Smooth muscle cell (in vitro differentiated cells): ENCODE data around the gene PPP1R9A. TPM values are rescaled to one million over a fixed set of nuclear protein-coding genes. Genes with fewer than 3 reads are reported as not detected.

Experiments
- DNase-seq: peaks from one replicate; lab custom pipeline; 2025; ENCODE audit not compliant: unreplicated experiment; lab: John Stamatoyannopoulos, UW
- H2AFZ ChIP-seq: fragments of 200-600 bp; sonication (generic); 2 replicates; pipeline ENCODE4 v1.6.0; 2016; ENCODE audit warnings: antibody characterized with exemption, low read depth, mild to moderate bottlenecking
- H3F3A ChIP-seq: fragments of 200-600 bp; sonication (generic); 2 replicates; pipeline ENCODE4 v1.6.0; 2017; ENCODE audit warnings: antibody characterized with exemption, low read depth
- H3K27ac ChIP-seq: fragments of 200-600 bp; sonication (generic); 2 replicates; pipeline ENCODE4 v1.5.1; 2016; ENCODE audit warnings: low read depth, mild to moderate bottlenecking
- H3K27me3 ChIP-seq: fragments of 200-600 bp; sonication (generic); 2 replicates; pipeline ENCODE4 v1.6.1; 2016; ENCODE audit warnings: low read depth, mild to moderate bottlenecking
- H3K36me3 ChIP-seq: fragments of 200-600 bp; sonication (generic); 2 replicates; pipeline ENCODE4 v1.5.1; 2016; ENCODE audit warnings: low read depth
- H3K4me1 ChIP-seq: fragments of 200-600 bp; sonication (generic); 2 replicates; pipeline ENCODE4 v1.5.1; 2016; ENCODE audit warnings: low read depth
- H3K4me2 ChIP-seq: fragments of 200-600 bp; sonication (generic); 2 replicates; pipeline ENCODE4 v1.6.0; 2016; ENCODE audit warnings: mild to moderate bottlenecking
- H3K4me3 ChIP-seq: fragments of 200-600 bp; sonication (generic); 2 replicates; pipeline ENCODE4 v1.5.1; 2016; ENCODE audit warnings: mild to moderate bottlenecking
- H3K79me2 ChIP-seq: fragments of 200-600 bp; sonication (generic); 2 replicates; pipeline ENCODE4 v1.6.0; 2016; ENCODE audit warnings: low read depth, mild to moderate bottlenecking
- H3K9ac ChIP-seq: fragments of 200-600 bp; sonication (generic); 2 replicates; pipeline ENCODE4 v1.6.0; 2016; ENCODE audit warnings: low read depth
- H3K9me3 ChIP-seq: fragments of 200-600 bp; sonication (generic); replicated peaks from 2 replicates; pipeline ENCODE4 v1.5.1; 2016; ENCODE audit warnings: low read depth
- H4K20me1 ChIP-seq: fragments of 200-600 bp; sonication (generic); 2 replicates; pipeline ENCODE4 v1.6.0; 2016; ENCODE audit warnings: low read depth
- WGBS: methylation state at CpG from one replicate; pipeline ENCODE4 v1.1.7; 2016; ENCODE audit warnings: low lambda C conversion rate; 5-methylcytosine and 5-hydroxymethylcytosine counted together
- polyA plus RNA-seq: library from polyadenylated mRNA; unstranded; fragments of >200 nt; fragmentation: Nextera tagmentation; extraction: Ambion mirVana; gene quantifications from 2 replicates; pipeline ENCODE4 v1.2.1, GENCODE V29; 2016
- total RNA-seq: library from RNA; depleted of rRNA; stranded (reverse); fragments of >200 nt; gene quantifications from 2 replicates; pipeline ENCODE4 v1.2.3, GENCODE V29; 2014
- TF ChIP-seq, protein P1 (sequence below): fragments of 200-600 bp; sonication (generic); IDR thresholded peaks from 2 replicates; pipeline ENCODE4 v1.5.1; 2017; ENCODE audit warnings: borderline replicate concordance, mild to moderate bottlenecking, antibody characterized with exemption; ENCODE audit not compliant: insufficient read depth, poor library complexity, severe bottlenecking

PPP1R9A gene
- total and polyA plus RNA-seq, 2 experiments from 2014 or later: 0.22 to 1.6 TPM

DNA sequence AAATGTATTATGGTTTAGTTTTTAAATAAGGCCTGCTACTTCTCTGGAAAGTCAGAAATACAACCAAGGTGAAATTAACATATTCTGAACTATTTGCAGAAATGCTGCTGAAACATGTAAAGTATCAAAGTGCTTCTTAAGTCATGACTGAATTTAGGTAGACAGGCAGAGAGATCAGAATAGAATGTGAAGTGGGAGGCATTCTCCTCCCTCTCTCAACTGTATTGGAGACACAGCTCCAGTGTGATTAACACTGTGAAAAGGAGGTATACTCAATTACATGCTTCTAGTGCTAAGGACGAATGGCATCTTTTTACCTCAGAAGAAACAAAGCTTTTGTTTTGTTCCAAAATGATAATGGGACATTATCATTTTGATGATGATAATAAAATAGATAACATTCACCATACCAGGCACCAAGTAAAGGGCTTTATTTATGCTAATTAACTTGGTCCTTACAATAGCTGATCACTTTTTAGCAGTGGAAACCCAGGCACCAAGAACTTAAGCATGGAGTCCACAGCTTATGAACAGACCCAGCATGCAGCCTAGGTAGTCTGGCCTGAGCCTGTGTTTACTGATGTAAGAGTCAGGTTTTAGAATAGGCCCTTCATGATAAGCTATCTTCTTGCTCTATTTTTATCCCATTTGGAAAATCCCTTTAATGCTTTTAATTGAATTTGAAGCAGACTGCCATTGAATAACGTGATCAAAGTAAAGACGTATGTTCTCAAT, 26.0 kb downstream of the PPP1R9A start:
- H3K27ac ChIP-seq: no peak overlapping the region
- H3K9me3 ChIP-seq: no peaks in the 10 kb centered on the region
- peaks cover 8% of the 10 kb centered on the region for H3K4me1 ChIP-seq
- TF ChIP-seq, protein P1, sequence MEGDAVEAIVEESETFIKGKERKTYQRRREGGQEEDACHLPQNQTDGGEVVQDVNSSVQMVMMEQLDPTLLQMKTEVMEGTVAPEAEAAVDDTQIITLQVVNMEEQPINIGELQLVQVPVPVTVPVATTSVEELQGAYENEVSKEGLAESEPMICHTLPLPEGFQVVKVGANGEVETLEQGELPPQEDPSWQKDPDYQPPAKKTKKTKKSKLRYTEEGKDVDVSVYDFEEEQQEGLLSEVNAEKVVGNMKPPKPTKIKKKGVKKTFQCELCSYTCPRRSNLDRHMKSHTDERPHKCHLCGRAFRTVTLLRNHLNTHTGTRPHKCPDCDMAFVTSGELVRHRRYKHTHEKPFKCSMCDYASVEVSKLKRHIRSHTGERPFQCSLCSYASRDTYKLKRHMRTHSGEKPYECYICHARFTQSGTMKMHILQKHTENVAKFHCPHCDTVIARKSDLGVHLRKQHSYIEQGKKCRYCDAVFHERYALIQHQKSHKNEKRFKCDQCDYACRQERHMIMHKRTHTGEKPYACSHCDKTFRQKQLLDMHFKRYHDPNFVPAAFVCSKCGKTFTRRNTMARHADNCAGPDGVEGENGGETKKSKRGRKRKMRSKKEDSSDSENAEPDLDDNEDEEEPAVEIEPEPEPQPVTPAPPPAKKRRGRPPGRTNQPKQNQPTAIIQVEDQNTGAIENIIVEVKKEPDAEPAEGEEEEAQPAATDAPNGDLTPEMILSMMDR: no peak
- H3K4me2 ChIP-seq: no peak overlapping the region
- DNase-seq: no peak
- H3K9ac ChIP-seq: no peak overlapping the region
- H3K27me3 ChIP-seq: no peaks in the 10 kb centered on the region
- H3F3A ChIP-seq: no peaks in the 10 kb centered on the region
- no peaks in the 10 kb centered on the region for H3K36me3 ChIP-seq
- H2AFZ ChIP-seq: no peak overlapping the region
- no peaks in the 10 kb centered on the region for H4K20me1 ChIP-seq
- WGBS: 57% methylated on average over 3 of the region's 3 CpGs
- H3K4me3 ChIP-seq: no peak overlapping the region
- H3K79me2 ChIP-seq: no peaks in the 10 kb centered on the region

- Histone ChIP-seq H3K36me3 (no peaks in the 10 kb centered on the region), H3K79me2 (no peaks in the 10 kb centered on the region), H3K4me3 (no peak overlapping the region), H3K4me1 (peaks cover 13% of the 10 kb centered on the region), H3K9me3 (no peaks in the 10 kb centered on the region), H3K4me2 (no peak overlapping the region), H3K27me3 (no peaks in the 10 kb centered on the region), H3K27ac (no peak overlapping the region), H2AFZ (no peak overlapping the region), H3K9ac (no peak overlapping the region), H3F3A (no peaks in the 10 kb centered on the region), H4K20me1 (no peaks in the 10 kb centered on the region)
- no peak for DNase-seq
- TF ChIP-seq, protein P1: no peak
Measured at GRCh38 chr7:94939395-94939794, 32.0 kb downstream of the PPP1R9A start.

GRCh38 chr7:94940241-94940640, 32.8 kb downstream of the PPP1R9A start:
- H4K20me1 ChIP-seq: no peaks in the 10 kb centered on the region
- H3K9ac ChIP-seq: no peak overlapping the region
- no peak overlapping the region for H3K4me2 ChIP-seq
- TF ChIP-seq, protein P1: no peak
- no peaks in the 10 kb centered on the region for H3K79me2 ChIP-seq
- H3K4me3 ChIP-seq: no peak overlapping the region
- H2AFZ ChIP-seq: no peak overlapping the region
- DNase-seq: no peak
- H3K27ac ChIP-seq: no peak overlapping the region
- no peaks in the 10 kb centered on the region for H3K27me3 ChIP-seq
- H3K4me1 ChIP-seq: peaks cover 13% of the 10 kb centered on the region
- H3F3A ChIP-seq: no peaks in the 10 kb centered on the region
- no peaks in the 10 kb centered on the region for H3K9me3 ChIP-seq
- no peaks in the 10 kb centered on the region for H3K36me3 ChIP-seq
